Breast epithelium (tissue), 3 donors: ENCODE results near the gene TIAM2.
"Not testable (repeated sequence)": the region's sequence is repeated elsewhere in the genome, so short reads cannot be mapped to it uniquely, and the experiment has no call there.

Source experiments
- POLR2A ChIP-seq: fragments of 450-650 bp; IDR thresholded peaks from one replicate; pipeline ENCODE4 v1.6.1; 2016; ENCODE audit warnings: antibody characterized with exemption, mild to moderate bottlenecking, moderate library complexity
- POLR2AphosphoS5 ChIP-seq, 3 donors: sonication (generic); formaldehyde crosslinking; IDR thresholded peaks; one replicate each; pipeline ENCODE4 v1.6.1; 2017; ENCODE audit warnings: antibody characterized with exemption in 3 of 3
- TF ChIP-seq, protein P1 (sequence below), 3 donors: fragments of 450-650 bp; IDR thresholded peaks; one replicate each; pipeline ENCODE4 v1.5.1; 2016 to 2017; ENCODE audit warnings: antibody characterized with exemption in 3 of 3, mild to moderate bottlenecking in 3 of 3, moderate library complexity in 3 of 3

DNA sequence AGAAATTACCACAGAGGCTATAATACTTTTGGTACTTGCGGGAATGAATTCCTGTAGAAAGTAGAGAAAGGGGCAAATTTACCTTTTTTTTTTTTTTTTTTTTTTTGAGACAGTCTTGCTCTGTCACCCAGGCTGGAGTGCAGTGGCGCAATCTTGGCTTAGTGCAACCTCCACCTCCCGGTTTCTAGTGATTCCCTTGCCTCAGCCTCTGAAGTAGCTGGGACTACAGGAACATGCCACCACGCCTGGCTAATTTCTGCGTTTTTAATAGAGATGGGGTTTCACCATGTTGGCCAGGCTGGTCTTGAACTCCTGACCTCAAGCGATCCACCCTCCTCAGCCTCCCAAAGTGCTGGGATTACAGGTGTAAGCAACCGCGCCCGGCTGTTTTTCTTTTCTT is 189.9 kb downstream of the TIAM2 start:
- TF ChIP-seq, protein P1, sequence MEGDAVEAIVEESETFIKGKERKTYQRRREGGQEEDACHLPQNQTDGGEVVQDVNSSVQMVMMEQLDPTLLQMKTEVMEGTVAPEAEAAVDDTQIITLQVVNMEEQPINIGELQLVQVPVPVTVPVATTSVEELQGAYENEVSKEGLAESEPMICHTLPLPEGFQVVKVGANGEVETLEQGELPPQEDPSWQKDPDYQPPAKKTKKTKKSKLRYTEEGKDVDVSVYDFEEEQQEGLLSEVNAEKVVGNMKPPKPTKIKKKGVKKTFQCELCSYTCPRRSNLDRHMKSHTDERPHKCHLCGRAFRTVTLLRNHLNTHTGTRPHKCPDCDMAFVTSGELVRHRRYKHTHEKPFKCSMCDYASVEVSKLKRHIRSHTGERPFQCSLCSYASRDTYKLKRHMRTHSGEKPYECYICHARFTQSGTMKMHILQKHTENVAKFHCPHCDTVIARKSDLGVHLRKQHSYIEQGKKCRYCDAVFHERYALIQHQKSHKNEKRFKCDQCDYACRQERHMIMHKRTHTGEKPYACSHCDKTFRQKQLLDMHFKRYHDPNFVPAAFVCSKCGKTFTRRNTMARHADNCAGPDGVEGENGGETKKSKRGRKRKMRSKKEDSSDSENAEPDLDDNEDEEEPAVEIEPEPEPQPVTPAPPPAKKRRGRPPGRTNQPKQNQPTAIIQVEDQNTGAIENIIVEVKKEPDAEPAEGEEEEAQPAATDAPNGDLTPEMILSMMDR (IDR thresholded peaks at IDR 0.05), result not testable (repeated sequence)
- TF ChIP-seq POLR2A; POLR2AphosphoS5 (IDR thresholded peaks at IDR 0.05): not testable (repeated sequence)
